Spleen (tissue), 11 donors: ENCODE measurements around the gene BACE2. TPM values are rescaled to one million over a fixed set of nuclear protein-coding genes. Genes with fewer than 3 reads are reported as not detected.

Experiments
- DNase-seq: peaks from one replicate; pipeline ENCODE4 v3.0.0-alpha.2; 2020
- H3K27ac ChIP-seq, 8 donors: fragments of 200-600 bp; sonication (generic) in 7 of 8; 1 replicate in 4 of 8; 2 replicates in 4 of 8; pipeline versions ENCODE4 v1.5.0 to v1.8.0; 2016 to 2021; ENCODE audit warnings: inconsistent platforms in 4 of 8, mild to moderate bottlenecking in 4 of 8, moderate library complexity in 1 of 8
- H3K27me3 ChIP-seq, 7 donors: fragments of 200-600 bp; sonication (generic) in 6 of 7; replicated peaks in 1 of 7; 1 replicate in 4 of 7; 2 replicates in 3 of 7; pipeline versions ENCODE4 v1.5.0 to v1.8.0; 2016 to 2021; ENCODE audit warnings: inconsistent platforms in 3 of 7, mild to moderate bottlenecking in 1 of 7
- H3K36me3 ChIP-seq, 6 donors: fragments of 200-600 bp; sonication (generic) in 5 of 6; 1 replicate in 4 of 6; 2 replicates in 2 of 6; pipeline versions ENCODE4 v1.5.0 to v1.8.0; 2016 to 2021; ENCODE audit warnings: inconsistent platforms in 2 of 6
- H3K4me1 ChIP-seq, 6 donors: fragments of 200-600 bp; sonication (generic) in 5 of 6; 1 replicate in 3 of 6; 2 replicates in 3 of 6; pipeline versions ENCODE4 v1.5.0 to v1.8.0; 2016 to 2021; ENCODE audit warnings: inconsistent platforms in 3 of 6
- H3K4me3 ChIP-seq, 8 donors: fragments of 200-600 bp; sonication (generic) in 7 of 8; 1 replicate in 4 of 8; 2 replicates in 4 of 8; pipeline versions ENCODE4 v1.5.0 to v1.8.0; 2016 to 2021; ENCODE audit warnings: inconsistent platforms in 4 of 8, mild to moderate bottlenecking in 4 of 8, moderate library complexity in 2 of 8
- H3K9me3 ChIP-seq, 8 donors: fragments of 200-600 bp; sonication (generic) in 7 of 8; 1 replicate in 4 of 8; 2 replicates in 4 of 8; pipeline versions ENCODE4 v1.5.0 to v1.8.0; 2016 to 2021; ENCODE audit warnings: inconsistent platforms in 4 of 8
- POLR2A ChIP-seq, 3 donors: fragments of 450-650 bp; IDR thresholded peaks; one replicate each; pipeline ENCODE4 v1.5.1; 2017; ENCODE audit warnings: antibody characterized with exemption in 3 of 3, mild to moderate bottlenecking in 1 of 3
- POLR2AphosphoS5 ChIP-seq, 3 donors: sonication (generic); formaldehyde crosslinking; IDR thresholded peaks; one replicate each; pipeline ENCODE4 v1.5.1; 2017; ENCODE audit warnings: antibody characterized with exemption in 3 of 3
- WGBS, 5 donors: extraction: QIAGEN DNeasy Blood & Tissue Kit in 3 of 5; methylation state at CpG; one replicate each; pipeline versions ENCODE4 v1.1.5 to v1.1.7; 2013 to 2018; 5-methylcytosine and 5-hydroxymethylcytosine counted together
- intact Hi-C: fragments of 100-400 bp; cut with DNase I; formaldehyde crosslinking; loops from one replicate; pipeline ENCODE4 v1.15.0; 2023; ENCODE audit warnings: low total_unique reads
- polyA plus RNA-seq, 3 donors: library from polyadenylated mRNA; stranded (reverse); fragments of 200-250 nt; gene quantifications; one replicate each; pipeline ENCODE4 v1.2.1, GENCODE V29; 2013
- total RNA-seq, 7 donors: library from RNA; depleted of rRNA in 3 of 7; stranded (reverse); fragments of >200 nt in 3 of 7; fragmentation: NEBNext Ultra II Directional in 4 of 7; extraction: Animal tissue kit (Norgen Biotek cat#: 25700) in 4 of 7; gene quantifications; one replicate each; pipeline versions ENCODE4 v1.1.0 to v1.2.1, GENCODE V29; 2016 to 2021
- TF ChIP-seq, protein P1 (sequence below), 11 experiments: fragments of 200-600 bp in 7 of 11; fragments of 450-650 bp in 4 of 11; sonication (generic) in 4 of 11; IDR thresholded peaks in 8 of 11; conservative IDR thresholded peaks in 3 of 11; 1 replicate in 7 of 11; 2 replicates in 4 of 11; pipeline versions ENCODE4 v1.4.0 to v1.8.0; 2016 to 2021; ENCODE audit warnings: antibody characterized with exemption in 11 of 11, inconsistent platforms in 4 of 11, mild to moderate bottlenecking in 1 of 11
- donor health status: healthy with polysubstance abuse.
- donor health status: DM: no; HTN: no; CAD: no; lungs with moderate emphysema.
- donor health status: DM: no; HTN: no; CAD: no.
- donor health status: Bipolar disorder and iron deficiency.
- donor health status: healthy.
- donor health status: DM: no; HTN: no; CAD: no.
- donor health status: DM: yes; HTN: yes; CAD: no.

BACE2 gene
- total and polyA plus RNA-seq, 10 donors: 19.4 to 54.7 (median 47.1) TPM

DNA sequence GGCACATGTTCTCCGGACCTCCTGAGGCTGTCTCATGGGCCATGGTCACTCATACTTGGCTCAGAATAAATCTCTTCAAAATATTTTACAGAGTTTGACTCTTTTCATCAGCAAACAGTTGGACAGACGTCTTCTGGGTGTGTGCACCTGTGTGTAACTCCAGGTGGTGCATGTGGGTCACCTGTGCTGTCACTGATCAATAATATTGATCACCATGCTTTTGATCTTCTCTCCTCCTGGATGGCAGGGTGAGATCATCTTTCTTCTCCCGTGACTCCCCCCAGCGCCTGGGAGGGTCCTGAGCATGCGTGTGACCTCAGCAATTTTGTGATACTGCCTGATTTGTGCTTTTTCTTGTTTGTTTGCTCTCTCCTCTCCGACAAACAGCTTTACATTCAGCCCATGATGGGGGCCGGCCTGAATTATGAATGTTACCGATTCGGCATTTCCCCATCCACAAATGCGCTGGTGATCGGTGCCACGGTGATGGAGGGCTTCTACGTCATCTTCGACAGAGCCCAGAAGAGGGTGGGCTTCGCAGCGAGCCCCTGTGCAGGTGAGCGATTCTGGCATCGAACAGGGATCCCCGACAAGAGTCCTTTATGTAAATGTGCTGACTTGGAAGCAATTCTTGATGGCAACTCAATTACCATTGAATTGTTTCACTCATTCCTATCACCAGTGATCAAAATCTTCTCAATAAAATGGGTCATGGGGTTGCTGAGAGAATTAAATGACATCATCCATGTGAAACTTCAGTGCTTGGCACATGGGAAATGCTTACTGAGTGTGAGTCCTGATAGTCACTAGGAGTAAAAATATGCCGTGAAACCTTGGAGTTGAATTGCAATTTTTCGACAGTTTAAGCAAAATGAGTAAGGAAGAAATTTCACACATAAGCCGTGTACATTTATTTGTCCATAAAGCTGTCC lies 89.1 kb downstream of the BACE2 start:
- Histone ChIP-seq H3K27me3 (no peaks in the 10 kb centered on the region), H3K27ac (no peak overlapping the region), H3K9me3 (peaks cover 0 to 20% (median 11%) of the 10 kb centered on the region in 8 donors), H3K4me1 (no peaks in the 10 kb centered on the region), H3K4me3 (no peak overlapping the region), H3K36me3 (peaks cover 0 to 86% (median 45%) of the 10 kb centered on the region in 6 donors)
- TF ChIP-seq, protein P1, sequence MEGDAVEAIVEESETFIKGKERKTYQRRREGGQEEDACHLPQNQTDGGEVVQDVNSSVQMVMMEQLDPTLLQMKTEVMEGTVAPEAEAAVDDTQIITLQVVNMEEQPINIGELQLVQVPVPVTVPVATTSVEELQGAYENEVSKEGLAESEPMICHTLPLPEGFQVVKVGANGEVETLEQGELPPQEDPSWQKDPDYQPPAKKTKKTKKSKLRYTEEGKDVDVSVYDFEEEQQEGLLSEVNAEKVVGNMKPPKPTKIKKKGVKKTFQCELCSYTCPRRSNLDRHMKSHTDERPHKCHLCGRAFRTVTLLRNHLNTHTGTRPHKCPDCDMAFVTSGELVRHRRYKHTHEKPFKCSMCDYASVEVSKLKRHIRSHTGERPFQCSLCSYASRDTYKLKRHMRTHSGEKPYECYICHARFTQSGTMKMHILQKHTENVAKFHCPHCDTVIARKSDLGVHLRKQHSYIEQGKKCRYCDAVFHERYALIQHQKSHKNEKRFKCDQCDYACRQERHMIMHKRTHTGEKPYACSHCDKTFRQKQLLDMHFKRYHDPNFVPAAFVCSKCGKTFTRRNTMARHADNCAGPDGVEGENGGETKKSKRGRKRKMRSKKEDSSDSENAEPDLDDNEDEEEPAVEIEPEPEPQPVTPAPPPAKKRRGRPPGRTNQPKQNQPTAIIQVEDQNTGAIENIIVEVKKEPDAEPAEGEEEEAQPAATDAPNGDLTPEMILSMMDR (IDR thresholded peaks at IDR 0.05 in 8 of 11, conservative IDR thresholded peaks at IDR 0.05 in 3 of 11): no peak
- TF ChIP-seq POLR2AphosphoS5 (IDR thresholded peaks at IDR 0.05) (no peak), POLR2A (IDR thresholded peaks at IDR 0.05) (no peak)
- intact Hi-C loops: no loop called here
- no peak for DNase-seq
- WGBS, 5 donors: 93 to 94% (median 93%) methylated on average over 22 of the region's 22 CpGs

DNA sequence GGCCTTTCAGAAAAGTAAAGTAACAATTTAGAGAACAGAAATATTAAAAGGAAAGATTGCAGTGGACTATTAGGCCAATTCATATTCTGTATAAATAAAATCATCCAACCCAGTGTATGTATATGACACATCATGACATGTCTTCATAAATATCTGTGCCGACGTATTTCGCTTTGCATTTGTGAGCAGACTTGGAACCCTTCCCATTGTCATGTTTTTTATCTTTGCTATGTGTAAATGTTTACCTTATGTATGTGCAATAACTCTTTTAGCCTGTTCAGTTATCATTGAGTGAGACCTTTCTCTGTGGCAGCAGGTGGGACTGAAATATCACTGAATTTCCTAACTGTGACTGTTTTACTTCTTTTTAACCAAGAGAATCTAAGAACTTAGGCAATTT lies 90.7 kb downstream of the BACE2 start:
- DNase-seq: no peak
- TF ChIP-seq, protein P1 (IDR thresholded peaks at IDR 0.05 in 8 of 11, conservative IDR thresholded peaks at IDR 0.05 in 3 of 11): no peak
- TF ChIP-seq POLR2A (IDR thresholded peaks at IDR 0.05): no peak
- no peak for TF ChIP-seq POLR2AphosphoS5 (IDR thresholded peaks at IDR 0.05)
- H3K36me3 ChIP-seq: peaks cover 3 to 84% (median 31%) of the 10 kb centered on the region in 6 donors
- H3K27ac ChIP-seq: no peak overlapping the region
- no peaks in the 10 kb centered on the region for H3K27me3 ChIP-seq
- H3K4me1 ChIP-seq: no peaks in the 10 kb centered on the region
- 95 to 98% (median 95%) methylated on average over 3 of the region's 3 CpGs for WGBS, 5 donors
- intact Hi-C loops: no loop called here
- H3K9me3 ChIP-seq: peaks cover 0 to 22% (median 10%) of the 10 kb centered on the region in 8 donors
- no peak overlapping the region for H3K4me3 ChIP-seq

DNA sequence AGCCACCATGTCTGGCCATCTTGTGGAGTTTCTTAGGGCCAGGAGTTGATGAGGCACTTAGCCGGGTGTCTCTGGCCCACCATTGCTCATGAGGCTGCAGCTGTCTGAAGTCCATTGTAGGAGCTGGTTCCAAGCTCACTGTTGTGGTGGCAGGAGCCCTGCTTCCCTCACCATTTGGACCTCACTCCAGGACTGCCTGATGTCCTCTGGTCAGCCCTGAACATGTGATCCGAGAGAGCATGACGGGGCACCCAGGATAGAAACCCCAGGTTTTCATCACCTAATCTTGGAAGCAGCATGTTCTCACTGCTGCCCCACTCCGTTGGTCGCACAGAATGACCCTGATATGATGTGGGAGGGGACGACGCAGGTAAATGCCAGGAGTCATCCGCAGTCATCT lies 92.5 kb downstream of the BACE2 start:
- no peak overlapping the region for H3K27ac ChIP-seq
- H3K9me3 ChIP-seq: peaks cover 0 to 24% (median 13%) of the 10 kb centered on the region in 8 donors
- DNase-seq: no peak
- peaks cover 5 to 77% (median 20%) of the 10 kb centered on the region in 6 donors for H3K36me3 ChIP-seq
- H3K27me3 ChIP-seq: no peaks in the 10 kb centered on the region
- intact Hi-C loops: no loop called here
- H3K4me1 ChIP-seq: no peaks in the 10 kb centered on the region
- TF ChIP-seq, protein P1 (IDR thresholded peaks at IDR 0.05 in 8 of 11, conservative IDR thresholded peaks at IDR 0.05 in 3 of 11): no peak
- TF ChIP-seq POLR2A (IDR thresholded peaks at IDR 0.05) (no peak), POLR2AphosphoS5 (IDR thresholded peaks at IDR 0.05) (no peak)
- WGBS, 5 donors: 89 to 97% (median 96%) methylated on average over 8 of the region's 8 CpGs
- H3K4me3 ChIP-seq: no peak overlapping the region

DNA sequence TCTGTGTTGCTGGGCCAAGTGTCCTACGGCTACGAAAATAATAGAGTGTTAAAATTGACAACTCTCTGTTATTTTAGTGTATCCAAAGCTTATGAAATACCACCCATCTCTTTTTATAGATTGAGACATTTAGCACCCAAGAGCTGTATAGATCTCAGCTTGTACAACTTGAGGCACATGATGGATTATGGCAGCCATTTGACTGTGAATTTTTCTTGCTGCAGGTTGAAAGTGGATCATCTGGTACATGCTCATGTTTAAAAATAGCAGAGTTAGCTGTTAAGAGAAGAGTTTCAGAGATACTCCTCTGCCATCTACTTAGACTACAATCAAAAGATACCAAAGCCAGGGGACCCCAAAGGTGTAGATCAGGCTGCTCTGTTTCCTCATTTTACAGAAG lies 99.4 kb downstream of the BACE2 start:
- H3K36me3 ChIP-seq: peaks cover 0 to 65% (median 5%) of the 10 kb centered on the region in 6 donors
- intact Hi-C loops: no loop called here
- 93 to 97% (median 97%) methylated on average over 2 of the region's 2 CpGs for WGBS, 5 donors

More for the DNA sequence above, 99.4 kb downstream of the BACE2 start:
- H3K27me3 ChIP-seq: no peaks in the 10 kb centered on the region
- no peaks in the 10 kb centered on the region for H3K4me1 ChIP-seq
- TF ChIP-seq POLR2AphosphoS5 (IDR thresholded peaks at IDR 0.05): no peak
- no peak for TF ChIP-seq POLR2A (IDR thresholded peaks at IDR 0.05)
- TF ChIP-seq, protein P1 (IDR thresholded peaks at IDR 0.05 in 8 of 11, conservative IDR thresholded peaks at IDR 0.05 in 3 of 11): no peak
- no peak for DNase-seq
- H3K27ac ChIP-seq: no peak overlapping the region
- H3K4me3 ChIP-seq: no peak overlapping the region
- H3K9me3 ChIP-seq: peaks cover 0 to 30% (median 23%) of the 10 kb centered on the region in 8 donors
